CD4-positive, alpha-beta memory T cell (primary cell): ENCODE results near the gene BABAM2. TPM values are rescaled to one million over a fixed set of nuclear protein-coding genes. Genes with fewer than 3 reads are reported as not detected.

ENCODE experiments used
- CTCF ChIA-PET: fragments of 350-600 bp; sonication (Branson Sonifier 250); formaldehyde crosslinking; loops from one replicate; lab custom pipeline; 2021; ENCODE audit warnings: inconsistent platforms; ENCODE audit not compliant: partially characterized antibody; lab: Charles Lee
- POLR2A ChIA-PET: fragments of 350-600 bp; sonication (Branson Sonifier 250); formaldehyde crosslinking; loops from one replicate; lab custom pipeline; 2021; ENCODE audit not compliant: partially characterized antibody; lab: Charles Lee
- DNase-seq, 5 donors: peaks; one replicate each; pipeline versions ENCODE4 v3.0.0 to v3.0.0-alpha.2; 2020 to 2022; ENCODE audit warnings: mixed read lengths in 1 of 5
- H3K27ac ChIP-seq: one replicate; pipeline ENCODE4 v1.7.0; 2013; ENCODE audit warnings: low read depth, low read length
- H3K27me3 ChIP-seq: 2 replicates; pipeline ENCODE4 v1.7.0; 2013; ENCODE audit warnings: mild to moderate bottlenecking, low read length, moderate library complexity; ENCODE audit not compliant: insufficient read depth
- H3K36me3 ChIP-seq: 2 replicates; pipeline ENCODE4 v1.7.0; 2013; ENCODE audit warnings: mild to moderate bottlenecking, low read length, moderate library complexity; ENCODE audit not compliant: insufficient read depth
- H3K4me1 ChIP-seq: 2 replicates; pipeline ENCODE4 v1.7.0; 2013; ENCODE audit warnings: mild to moderate bottlenecking, low read length, moderate library complexity; ENCODE audit not compliant: insufficient read depth
- H3K4me3 ChIP-seq, 2 donors: one replicate each; pipeline ENCODE4 v1.7.0; 2013; ENCODE audit warnings: low read length in 2 of 2, mild to moderate bottlenecking in 1 of 2
- H3K9me3 ChIP-seq, 2 donors: one replicate each; pipeline ENCODE4 v1.7.0; 2013; ENCODE audit warnings: low read length in 2 of 2, control low read depth in 1 of 2; ENCODE audit not compliant: control insufficient read depth in 1 of 2
- H3K27ac Mint-ChIP-seq, 7 donors: one replicate each; pipeline ENCODE4 v1.8.0; 2020 to 2021; ENCODE audit warnings: mixed read lengths in 7 of 7, mild to moderate bottlenecking in 6 of 7, inconsistent platforms in 3 of 7, moderate library complexity in 3 of 7
- H3K27me3 Mint-ChIP-seq, 2 donors: one replicate each; pipeline ENCODE4 v1.8.0; 2020 to 2021; ENCODE audit warnings: mixed read lengths in 2 of 2
- H3K36me3 Mint-ChIP-seq, 2 donors: one replicate each; pipeline ENCODE4 v1.8.0; 2020 to 2021; ENCODE audit warnings: mixed read lengths in 2 of 2, inconsistent platforms in 1 of 2, mild to moderate bottlenecking in 1 of 2
- H3K4me1 Mint-ChIP-seq, 4 donors: one replicate each; pipeline ENCODE4 v1.8.0; 2020 to 2021; ENCODE audit warnings: mixed read lengths in 4 of 4, mild to moderate bottlenecking in 1 of 4
- H3K4me3 Mint-ChIP-seq, 8 donors: one replicate each; pipeline ENCODE4 v1.8.0; 2020 to 2021; ENCODE audit warnings: mixed read lengths in 8 of 8, mild to moderate bottlenecking in 7 of 8, moderate library complexity in 6 of 8, inconsistent platforms in 3 of 8
- H3K9me3 Mint-ChIP-seq, 8 donors: one replicate each; pipeline ENCODE4 v1.8.0; 2020 to 2021; ENCODE audit warnings: mixed read lengths in 8 of 8, mild to moderate bottlenecking in 5 of 8, inconsistent platforms in 3 of 8, moderate library complexity in 1 of 8
- intact Hi-C: fragments of 100-400 bp; cut with micrococcal nuclease; formaldehyde crosslinking; loops from one replicate; pipeline ENCODE4 v1.15.1; 2023
- polyA plus RNA-seq, 2 donors: library from polyadenylated mRNA; unstranded; fragments of 300-500 nt; fragmentation: Illumina TruSeq; gene quantifications; one replicate each; pipeline ENCODE4 v1.2.3, GENCODE V29; 2021
- total RNA-seq, 2 experiments: library from RNA; stranded (reverse); gene quantifications; one replicate each; pipeline ENCODE4 v1.2.3, GENCODE V29; 2021

BABAM2 gene
- total and polyA plus RNA-seq, 4 experiments from 2014 or later: 37.3 to 60.1 (median 48.2) TPM

- intact Hi-C loops: no loop called here
- no peak for DNase-seq
Observed at GRCh38 chr2:27906074-27906473, 15.5 kb downstream of the BABAM2 start.

GRCh38 chr2:27907547-27907946 is 17.0 kb downstream of the BABAM2 start:
- H3K4me3 Mint-ChIP-seq: no peak overlapping the region
- no peak for DNase-seq
- Histone ChIP-seq H3K27me3 (no peaks in the 10 kb centered on the region), H3K4me3 (no peak overlapping the region), H3K4me1 (no peaks in the 10 kb centered on the region), H3K27ac (no peak overlapping the region), H3K9me3 (no peaks in the 10 kb centered on the region), H3K36me3 (no peaks in the 10 kb centered on the region)
- H3K9me3 Mint-ChIP-seq: peaks cover 0 to 3% (median 0%) of the 10 kb centered on the region in 8 donors
- H3K27ac Mint-ChIP-seq: peak overlapping the region in 1 of 7 donors; percentile 46
- ChIA-PET POLR2A (no interaction called here), CTCF (no interaction called here)
- intact Hi-C loops: no loop called here
- H3K36me3 Mint-ChIP-seq: peaks cover 50 to 53% of the 10 kb centered on the region in 2 donors
- H3K4me1 Mint-ChIP-seq: peaks cover 16 to 32% (median 21%) of the 10 kb centered on the region in 4 donors
- no peaks in the 10 kb centered on the region for H3K27me3 Mint-ChIP-seq

More at GRCh38 chr2:27906074-27906473, 15.5 kb downstream of the BABAM2 start:
- Histone ChIP-seq H3K27me3 (no peaks in the 10 kb centered on the region), H3K36me3 (no peaks in the 10 kb centered on the region), H3K9me3 (no peaks in the 10 kb centered on the region), H3K4me3 (no peak overlapping the region), H3K27ac (no peak overlapping the region), H3K4me1 (no peaks in the 10 kb centered on the region)
- CTCF ChIA-PET: no interaction called here
- Mint-ChIP-seq H3K27me3 (no peaks in the 10 kb centered on the region), H3K36me3 (peaks cover 56 to 57% of the 10 kb centered on the region in 2 donors), H3K27ac (peak overlapping the region in 2 of 7 donors; percentile 8 to 33), H3K4me3 (no peak overlapping the region), H3K9me3 (no peaks in the 10 kb centered on the region), H3K4me1 (peaks cover 17 to 30% (median 25%) of the 10 kb centered on the region in 4 donors)
- POLR2A ChIA-PET: no interaction called here

GRCh38 chr2:27909901-27910300 is 19.4 kb downstream of the BABAM2 start:
- peaks cover 12 to 33% (median 17%) of the 10 kb centered on the region in 4 donors for H3K4me1 Mint-ChIP-seq
- H3K36me3 Mint-ChIP-seq: peaks cover 38% of the 10 kb centered on the region in 2 donors
- Histone ChIP-seq H3K27ac (no peak overlapping the region), H3K9me3 (no peaks in the 10 kb centered on the region), H3K36me3 (no peaks in the 10 kb centered on the region), H3K4me3 (no peak overlapping the region), H3K27me3 (no peaks in the 10 kb centered on the region), H3K4me1 (no peaks in the 10 kb centered on the region)
- intact Hi-C loops: no loop called here
- H3K27ac Mint-ChIP-seq: no peak overlapping the region
- H3K4me3 Mint-ChIP-seq: no peak overlapping the region
- H3K9me3 Mint-ChIP-seq: peaks cover 0 to 3% (median 0%) of the 10 kb centered on the region in 8 donors
- no peak for DNase-seq
- CTCF ChIA-PET: no interaction called here
- POLR2A ChIA-PET: no interaction called here
- H3K27me3 Mint-ChIP-seq: no peaks in the 10 kb centered on the region

- Histone ChIP-seq H3K27me3 (no peaks in the 10 kb centered on the region), H3K4me3 (no peak overlapping the region), H3K9me3 (no peaks in the 10 kb centered on the region), H3K27ac (no peak overlapping the region), H3K4me1 (no peaks in the 10 kb centered on the region), H3K36me3 (no peaks in the 10 kb centered on the region)
- no peak for DNase-seq
- Mint-ChIP-seq H3K36me3 (peaks cover 23 to 26% of the 10 kb centered on the region in 2 donors), H3K27me3 (no peaks in the 10 kb centered on the region), H3K9me3 (peaks cover 0 to 3% (median 0%) of the 10 kb centered on the region in 8 donors), H3K4me1 (peaks cover 9 to 23% (median 13%) of the 10 kb centered on the region in 4 donors), H3K27ac (peak overlapping the region in 5 of 7 donors; percentile 17 to 69 (median 34)), H3K4me3 (no peak overlapping the region)
- POLR2A ChIA-PET: no interaction called here
- intact Hi-C loops: no loop called here
- CTCF ChIA-PET: no interaction called here
Observed at GRCh38 chr2:27911458-27912210, 21.1 kb downstream of the BABAM2 start.

- H3K27ac ChIP-seq: no peak overlapping the region
- H3K27me3 Mint-ChIP-seq: no peaks in the 10 kb centered on the region
- no peaks in the 10 kb centered on the region for H3K4me1 ChIP-seq
- no peak for DNase-seq
- no peaks in the 10 kb centered on the region for H3K9me3 ChIP-seq
- intact Hi-C loops: no loop called here
- peaks cover 9 to 22% (median 12%) of the 10 kb centered on the region in 4 donors for H3K4me1 Mint-ChIP-seq
- POLR2A ChIA-PET: no interaction called here
- H3K36me3 ChIP-seq: no peaks in the 10 kb centered on the region
- peak overlapping the region in 3 of 7 donors; percentile 1 to 66 (median 60) for H3K27ac Mint-ChIP-seq
- no peak overlapping the region for H3K4me3 Mint-ChIP-seq
- peaks cover 0 to 3% (median 0%) of the 10 kb centered on the region in 8 donors for H3K9me3 Mint-ChIP-seq
- no peaks in the 10 kb centered on the region for H3K27me3 ChIP-seq
- H3K4me3 ChIP-seq: no peak overlapping the region
- peaks cover 18 to 21% of the 10 kb centered on the region in 2 donors for H3K36me3 Mint-ChIP-seq
- CTCF ChIA-PET: no interaction called here
Observed at GRCh38 chr2:27912512-27912911, 22.0 kb downstream of the BABAM2 start.

- no peaks in the 10 kb centered on the region for H3K27me3 ChIP-seq
- ChIA-PET POLR2A (interaction anchor here (0.6 to 0.8 kb wide), 2 partner anchors 34 to 614 kb away, joined by 3 read pairs; no protein-coding TSS in a partner anchor), CTCF (interaction anchor here (0.6 to 1.4 kb wide), 2 partner anchors 9 to 18 kb away, joined by 3 to 5 read pairs; no protein-coding TSS in a partner anchor)
- no peaks in the 10 kb centered on the region for H3K9me3 ChIP-seq
- no peak overlapping the region for H3K4me3 ChIP-seq
- Mint-ChIP-seq H3K4me1 (peaks cover 4 to 18% (median 11%) of the 10 kb centered on the region in 4 donors), H3K27me3 (no peaks in the 10 kb centered on the region), H3K36me3 (peaks cover 14 to 15% of the 10 kb centered on the region in 2 donors), H3K4me3 (no peak overlapping the region), H3K27ac (peak overlapping the region in 5 of 7 donors; percentile 4 to 71 (median 18)), H3K9me3 (peaks cover 0 to 3% (median 0%) of the 10 kb centered on the region in 8 donors)
- H3K4me1 ChIP-seq: no peaks in the 10 kb centered on the region
- no peak for DNase-seq
- intact Hi-C loops: no loop called here
- H3K36me3 ChIP-seq: no peaks in the 10 kb centered on the region
- no peak overlapping the region for H3K27ac ChIP-seq
Observed at GRCh38 chr2:27914041-27914804, 23.7 kb downstream of the BABAM2 start.

GRCh38 chr2:27914805-27915175 is 24.3 kb downstream of the BABAM2 start:
- Histone ChIP-seq H3K4me3 (no peak overlapping the region), H3K27ac (no peak overlapping the region), H3K27me3 (no peaks in the 10 kb centered on the region), H3K9me3 (no peaks in the 10 kb centered on the region), H3K36me3 (no peaks in the 10 kb centered on the region), H3K4me1 (peaks cover 4% of the 10 kb centered on the region)
- H3K9me3 Mint-ChIP-seq: peaks cover 0 to 3% (median 0%) of the 10 kb centered on the region in 8 donors
- H3K27ac Mint-ChIP-seq: no peak overlapping the region
- CTCF ChIA-PET: interaction anchor here (1.4 kb wide), 1 partner anchor 9 kb away, joined by 5 read pairs; no protein-coding TSS in a partner anchor
- H3K4me1 Mint-ChIP-seq: peaks cover 4 to 23% (median 11%) of the 10 kb centered on the region in 4 donors
- no peak for DNase-seq
- H3K4me3 Mint-ChIP-seq: no peak overlapping the region
- intact Hi-C loops: no loop called here
- peaks cover 11 to 15% of the 10 kb centered on the region in 2 donors for H3K36me3 Mint-ChIP-seq
- no peaks in the 10 kb centered on the region for H3K27me3 Mint-ChIP-seq
- POLR2A ChIA-PET: no interaction called here
